Upper lobe of right lung (tissue), 1 donor: ENCODE measurements around the gene TMEM117. TPM values are rescaled to one million over a fixed set of nuclear protein-coding genes. Genes with fewer than 3 reads are reported as not detected.

Experiments used
- ATAC-seq: fragments of 200-7000 bp; cut with Tn5 transposase; one replicate; pipeline ENCODE4 v1.9.1; 2020; ENCODE audit warnings: mild to moderate bottlenecking, moderate library complexity
- DNase-seq: peaks from one replicate; pipeline ENCODE4 v3.0.0-alpha.2; 2020
- H3K27ac ChIP-seq: fragments of 200-600 bp; one replicate; pipeline ENCODE4 v1.8.0; 2022
- H3K27me3 ChIP-seq: fragments of 200-600 bp; one replicate; pipeline ENCODE4 v1.8.0; 2022; ENCODE audit warnings: mild to moderate bottlenecking
- H3K36me3 ChIP-seq: fragments of 200-600 bp; one replicate; pipeline ENCODE4 v1.8.0; 2022
- H3K4me1 ChIP-seq: fragments of 200-600 bp; one replicate; pipeline ENCODE4 v1.8.0; 2022
- H3K4me3 ChIP-seq: fragments of 200-600 bp; one replicate; pipeline ENCODE4 v1.8.0; 2022; ENCODE audit warnings: mild to moderate bottlenecking
- H3K9me3 ChIP-seq: fragments of 200-600 bp; one replicate; pipeline ENCODE4 v1.8.0; 2022
- intact Hi-C: fragments of 100-400 bp; cut with DNase I; formaldehyde crosslinking; loops from one replicate; pipeline ENCODE4 v1.11.0; 2022
- total RNA-seq: library from RNA; stranded (reverse); fragmentation: NEBNext Ultra II Directional; extraction: Animal tissue kit (Norgen Biotek cat#: 25700); gene quantifications from one replicate; pipeline ENCODE4 v1.2.1, GENCODE V29; 2021
- TF ChIP-seq, protein P1 (sequence below): fragments of 200-600 bp; IDR thresholded peaks from one replicate; pipeline ENCODE4 v1.8.0; 2022; ENCODE audit warnings: antibody characterized with exemption
- donor health status: DM: no; HTN: yes; CAD: no; lungs with severe emphysema.

Gene TMEM117
- total RNA-seq, 1 donor from 2014 or later: 4.6 TPM

DNA sequence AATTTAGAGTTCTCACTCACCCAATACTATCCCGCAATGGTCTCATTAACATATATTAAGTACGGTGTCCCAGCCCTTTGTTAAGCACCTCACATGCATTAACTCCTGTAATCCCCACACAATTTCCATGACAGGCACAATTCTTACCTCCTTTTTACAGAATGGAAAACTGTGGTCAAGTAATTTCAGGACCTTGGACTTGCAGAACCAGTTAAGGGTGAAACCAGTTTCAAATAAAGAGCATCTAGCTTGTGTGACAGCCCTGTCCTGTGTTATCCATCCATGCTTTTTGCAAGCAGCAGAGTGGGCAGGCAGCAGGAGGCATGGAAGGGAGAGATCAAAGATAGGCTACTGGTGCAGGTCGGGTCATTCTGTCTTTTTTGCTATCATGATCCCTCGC, 569.4 kb downstream of the TMEM117 start:
- intact Hi-C loops: no loop called here
- no peak overlapping the region for H3K27ac ChIP-seq
- TF ChIP-seq, protein P1, sequence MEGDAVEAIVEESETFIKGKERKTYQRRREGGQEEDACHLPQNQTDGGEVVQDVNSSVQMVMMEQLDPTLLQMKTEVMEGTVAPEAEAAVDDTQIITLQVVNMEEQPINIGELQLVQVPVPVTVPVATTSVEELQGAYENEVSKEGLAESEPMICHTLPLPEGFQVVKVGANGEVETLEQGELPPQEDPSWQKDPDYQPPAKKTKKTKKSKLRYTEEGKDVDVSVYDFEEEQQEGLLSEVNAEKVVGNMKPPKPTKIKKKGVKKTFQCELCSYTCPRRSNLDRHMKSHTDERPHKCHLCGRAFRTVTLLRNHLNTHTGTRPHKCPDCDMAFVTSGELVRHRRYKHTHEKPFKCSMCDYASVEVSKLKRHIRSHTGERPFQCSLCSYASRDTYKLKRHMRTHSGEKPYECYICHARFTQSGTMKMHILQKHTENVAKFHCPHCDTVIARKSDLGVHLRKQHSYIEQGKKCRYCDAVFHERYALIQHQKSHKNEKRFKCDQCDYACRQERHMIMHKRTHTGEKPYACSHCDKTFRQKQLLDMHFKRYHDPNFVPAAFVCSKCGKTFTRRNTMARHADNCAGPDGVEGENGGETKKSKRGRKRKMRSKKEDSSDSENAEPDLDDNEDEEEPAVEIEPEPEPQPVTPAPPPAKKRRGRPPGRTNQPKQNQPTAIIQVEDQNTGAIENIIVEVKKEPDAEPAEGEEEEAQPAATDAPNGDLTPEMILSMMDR: no peak
- no peaks in the 10 kb centered on the region for H3K27me3 ChIP-seq
- H3K4me3 ChIP-seq: no peak overlapping the region
- DNase-seq (no peak), ATAC-seq (no peak)
- no peaks in the 10 kb centered on the region for H3K9me3 ChIP-seq
- H3K4me1 ChIP-seq: no peaks in the 10 kb centered on the region
- H3K36me3 ChIP-seq: no peaks in the 10 kb centered on the region

DNA sequence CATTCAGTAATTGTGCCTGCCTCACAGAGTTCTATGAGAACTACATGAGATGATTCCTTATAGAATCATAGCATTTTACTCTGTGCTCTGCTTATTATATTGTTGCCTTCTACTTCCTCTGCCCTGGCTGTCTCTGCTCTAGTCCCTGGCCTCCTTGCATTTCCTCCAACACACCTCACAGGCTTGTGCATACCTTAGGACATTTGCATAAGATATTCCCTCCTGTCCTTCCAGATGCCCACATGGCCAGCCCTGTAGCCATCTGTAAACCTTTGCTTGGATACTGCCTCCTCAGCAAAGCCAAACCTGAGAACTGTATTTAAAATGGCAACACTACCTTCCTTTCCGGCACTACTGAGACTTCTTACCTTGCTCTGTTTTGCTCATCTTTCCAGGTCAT, 586.7 kb downstream of the TMEM117 start:
- TF ChIP-seq, protein P1: no peak
- no peaks in the 10 kb centered on the region for H3K9me3 ChIP-seq
- H3K27ac ChIP-seq: no peak overlapping the region
- H3K36me3 ChIP-seq: no peaks in the 10 kb centered on the region
- ATAC-seq: no peak
- H3K4me3 ChIP-seq: no peak overlapping the region
- intact Hi-C loops: no loop called here
- H3K27me3 ChIP-seq: no peaks in the 10 kb centered on the region
- H3K4me1 ChIP-seq: no peaks in the 10 kb centered on the region
- DNase-seq: no peak

DNA sequence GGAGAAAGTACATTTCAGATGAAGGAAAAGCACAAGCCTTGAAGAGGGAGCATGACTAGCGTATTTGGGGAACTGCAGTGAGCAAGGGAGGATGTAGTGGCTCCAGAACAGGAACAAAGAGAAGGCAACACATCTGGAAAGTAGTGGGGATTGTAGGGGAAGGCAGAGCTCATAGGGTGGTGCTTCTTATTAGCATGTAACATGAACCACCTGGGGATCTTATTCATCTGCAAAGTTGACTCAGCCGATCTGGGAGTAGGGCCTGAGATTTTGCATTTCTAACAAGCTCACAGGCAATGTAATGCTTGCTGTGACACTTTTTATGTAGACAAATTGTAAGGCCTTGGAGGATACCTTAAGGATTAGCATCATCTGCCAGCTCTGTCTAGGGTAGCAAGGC, 592.9 kb downstream of the TMEM117 start:
- Histone ChIP-seq H3K27ac (no peak overlapping the region), H3K4me1 (no peaks in the 10 kb centered on the region), H3K9me3 (no peaks in the 10 kb centered on the region), H3K27me3 (no peaks in the 10 kb centered on the region), H3K4me3 (no peak overlapping the region), H3K36me3 (no peaks in the 10 kb centered on the region)
- intact Hi-C loops: no loop called here
- TF ChIP-seq, protein P1: no peak
- DNase-seq (no peak), ATAC-seq (no peak)

DNA sequence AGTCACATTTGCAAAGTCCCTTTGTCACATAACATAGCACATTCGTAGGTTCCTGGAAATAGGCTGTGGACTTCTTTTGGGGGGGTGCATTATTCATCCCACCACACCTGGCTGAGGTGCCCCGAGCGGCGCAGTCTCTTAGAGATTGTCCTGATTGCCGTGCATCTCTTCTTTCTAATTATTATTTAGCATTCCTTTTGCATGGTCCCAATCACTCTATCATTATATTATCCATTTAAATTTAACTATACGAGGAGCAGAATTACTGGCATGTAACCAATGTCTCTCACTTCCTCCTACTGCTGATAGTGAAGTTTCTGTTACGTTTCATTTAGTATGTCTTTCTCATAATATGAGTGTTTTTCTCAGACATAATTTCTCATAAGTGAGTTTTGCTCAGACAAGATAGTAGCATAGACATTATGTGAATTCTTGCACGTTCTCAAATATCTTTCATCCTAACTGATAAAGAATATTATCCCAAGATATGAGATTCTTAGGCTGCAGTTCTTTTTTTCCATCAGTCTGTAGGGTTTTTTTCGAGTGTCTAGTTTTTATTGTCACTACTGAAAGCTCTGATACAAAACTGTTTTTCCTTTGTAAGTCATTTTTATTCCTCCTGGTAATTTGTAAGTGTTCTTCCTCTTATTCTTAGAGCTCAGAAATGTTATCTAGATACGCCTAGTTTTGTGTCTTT, 595.9 kb downstream of the TMEM117 start:
- no peak for ATAC-seq
- intact Hi-C loops: no loop called here
- Histone ChIP-seq H3K27me3 (no peaks in the 10 kb centered on the region), H3K4me3 (no peak overlapping the region), H3K9me3 (no peaks in the 10 kb centered on the region), H3K4me1 (no peaks in the 10 kb centered on the region), H3K36me3 (no peaks in the 10 kb centered on the region), H3K27ac (no peak overlapping the region)
- DNase-seq: no peak
- TF ChIP-seq, protein P1: no peak

DNA sequence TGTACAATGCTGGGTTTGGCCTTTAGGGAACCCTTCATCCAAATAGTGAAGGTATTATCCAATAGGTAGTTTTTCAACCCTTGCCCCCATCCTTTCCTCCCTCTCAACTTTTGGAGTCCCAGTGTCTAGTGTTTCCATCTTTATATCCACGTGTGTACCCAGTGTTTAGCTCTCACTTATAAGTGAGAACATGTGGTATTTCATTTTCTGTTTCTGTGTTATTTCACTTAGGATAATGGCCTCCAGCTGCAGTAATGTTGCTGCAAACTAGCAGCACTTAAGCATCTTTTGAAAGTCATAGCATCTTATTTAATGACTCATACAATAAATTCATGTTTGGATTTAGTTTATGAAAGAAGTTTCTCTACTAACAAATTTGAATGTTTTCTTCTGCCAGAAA, 597.8 kb downstream of the TMEM117 start:
- Histone ChIP-seq H3K36me3 (no peaks in the 10 kb centered on the region), H3K27ac (no peak overlapping the region), H3K9me3 (no peaks in the 10 kb centered on the region), H3K27me3 (no peaks in the 10 kb centered on the region), H3K4me3 (no peak overlapping the region), H3K4me1 (no peaks in the 10 kb centered on the region)
- TF ChIP-seq, protein P1: no peak
- ATAC-seq: no peak
- DNase-seq: no peak
- intact Hi-C loops: no loop called here

DNA sequence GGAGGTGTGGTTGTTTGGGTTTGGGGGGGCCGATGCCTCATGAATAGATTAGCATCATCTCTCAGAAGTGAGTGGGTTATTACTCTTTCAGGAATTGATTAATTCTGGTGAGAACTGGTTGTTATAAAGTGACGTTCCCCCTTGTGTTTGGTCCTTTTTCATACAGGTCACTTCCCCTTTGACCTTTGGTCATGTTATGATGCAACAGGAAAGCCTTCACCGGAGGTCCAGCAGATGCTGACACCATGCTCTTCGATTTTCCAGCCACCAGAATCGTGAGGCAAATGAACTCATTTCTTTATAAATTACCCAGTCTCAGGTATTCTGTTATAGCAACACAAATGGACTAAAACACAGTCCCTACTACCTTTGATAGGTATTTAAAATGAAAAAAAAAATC, 600.9 kb downstream of the TMEM117 start:
- H3K27me3 ChIP-seq: no peaks in the 10 kb centered on the region
- TF ChIP-seq, protein P1: no peak
- ATAC-seq (no peak), DNase-seq (no peak)
- intact Hi-C loops: no loop called here
- H3K4me1 ChIP-seq: no peaks in the 10 kb centered on the region
- H3K36me3 ChIP-seq: no peaks in the 10 kb centered on the region
- H3K9me3 ChIP-seq: no peaks in the 10 kb centered on the region
- H3K27ac ChIP-seq: no peak overlapping the region
- no peak overlapping the region for H3K4me3 ChIP-seq
